ENCODE results near the gene HOPX.
A peak's percentile ranks its signal among the peaks of the same experiment; 100 is the strongest.
"Not testable (repeated sequence)": the region's sequence is repeated elsewhere in the genome, so short reads cannot be mapped to it uniquely, and the experiment has no call there.

HOPX gene, protein sequence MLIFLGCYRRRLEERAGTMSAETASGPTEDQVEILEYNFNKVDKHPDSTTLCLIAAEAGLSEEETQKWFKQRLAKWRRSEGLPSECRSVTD

DNA sequence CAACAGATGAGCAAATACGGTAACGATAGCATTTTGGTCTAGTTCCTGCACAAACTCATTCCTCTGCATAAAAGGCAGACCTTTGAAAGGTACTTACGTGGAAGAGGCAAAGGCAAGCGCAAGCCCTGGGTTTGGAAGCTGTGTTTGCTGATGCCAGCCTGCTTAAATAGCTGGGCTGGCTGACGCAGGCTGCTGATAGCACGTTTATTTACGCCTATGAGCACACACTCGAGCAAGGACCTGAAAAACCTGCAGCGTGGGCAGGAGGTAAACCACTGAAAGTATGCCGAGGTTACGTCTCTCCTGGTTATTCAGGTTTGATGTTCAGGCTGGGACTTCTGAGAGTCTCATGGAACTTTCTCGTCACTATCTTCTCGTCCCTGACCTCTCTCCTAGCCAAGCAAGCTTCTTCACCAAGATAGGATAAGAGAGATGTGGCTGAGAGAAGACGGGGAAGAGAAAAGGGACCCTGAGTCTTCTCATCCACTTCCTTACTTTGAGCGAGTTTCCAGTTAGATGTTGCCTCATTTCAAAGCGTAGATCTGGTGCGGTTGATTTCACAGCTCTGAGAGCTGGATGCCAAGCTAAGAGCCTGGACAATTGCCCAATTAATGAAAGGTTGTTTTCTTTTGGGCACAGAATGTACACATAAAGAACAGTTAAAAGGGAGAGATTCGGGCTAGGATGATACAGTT is at the start of gene HOPX:
HOPX (minus strand) TSS at position 139 of the 695 bp plus-strand sequence. CDS start 23,480 bp downstream, outside the sequence.
- DNase-seq, result peak; percentile 38 to 58

DNA sequence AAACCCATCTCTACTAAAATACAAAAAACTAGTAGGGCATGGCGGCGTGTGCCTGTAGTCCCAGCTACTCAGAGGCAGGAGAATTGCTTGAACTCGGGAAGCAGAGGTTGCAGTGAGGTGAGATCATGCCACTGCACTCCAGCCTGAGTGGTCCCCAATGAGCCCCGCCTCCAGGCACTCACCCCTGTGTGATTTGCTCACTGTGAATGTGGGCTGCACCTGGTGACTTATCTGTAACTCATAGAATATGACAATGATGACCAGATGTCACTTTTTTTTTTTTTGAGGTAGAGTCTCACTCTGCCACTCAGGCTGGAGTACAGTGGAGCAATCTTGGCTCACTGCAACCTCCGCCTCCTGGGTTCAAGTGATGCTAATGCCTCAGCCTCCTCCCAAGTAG is 49.0 kb upstream of the HOPX start:
- DNase-seq, result no peak

DNA sequence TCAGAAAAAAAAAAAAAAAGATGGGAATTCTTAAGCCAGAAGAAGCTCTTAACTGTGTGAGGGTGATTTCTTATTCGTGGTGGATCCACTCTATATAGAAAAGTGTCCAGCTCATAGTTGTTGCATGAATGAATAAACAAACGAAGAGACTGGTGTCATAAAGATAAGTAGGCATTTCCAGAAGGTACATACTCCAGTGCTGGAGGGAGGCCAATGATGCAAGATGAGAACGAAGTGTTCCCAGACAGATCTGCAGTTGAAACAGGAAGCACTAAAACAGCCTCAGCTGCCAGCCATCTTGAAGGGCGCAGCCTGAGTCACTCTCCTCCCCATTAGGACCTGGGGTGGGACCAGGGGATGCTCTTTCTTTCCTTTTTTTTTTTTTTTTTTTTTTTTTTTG is 47.4 kb upstream of the HOPX start:
- no peak for DNase-seq

DNA sequence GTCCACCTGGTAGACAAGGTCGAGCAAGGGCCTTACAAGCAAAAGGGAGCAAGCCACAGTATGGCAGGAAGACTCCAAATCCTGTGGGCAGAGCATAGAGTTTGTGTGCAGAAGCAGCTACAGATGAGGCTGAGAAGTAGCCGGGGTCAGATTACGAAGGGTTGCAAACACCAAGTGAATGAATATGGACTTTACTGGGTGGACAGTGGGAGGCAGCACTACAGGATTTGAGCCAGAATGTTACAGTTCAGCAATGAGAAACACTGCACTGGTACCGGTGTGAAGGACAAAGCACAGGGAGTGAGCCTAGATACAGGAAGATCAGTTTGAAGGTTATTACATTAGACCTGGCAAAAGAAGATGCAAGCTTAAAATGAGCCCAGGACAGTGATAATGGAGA is 46.1 kb upstream of the HOPX start:
- DNase-seq, result no peak

DNA sequence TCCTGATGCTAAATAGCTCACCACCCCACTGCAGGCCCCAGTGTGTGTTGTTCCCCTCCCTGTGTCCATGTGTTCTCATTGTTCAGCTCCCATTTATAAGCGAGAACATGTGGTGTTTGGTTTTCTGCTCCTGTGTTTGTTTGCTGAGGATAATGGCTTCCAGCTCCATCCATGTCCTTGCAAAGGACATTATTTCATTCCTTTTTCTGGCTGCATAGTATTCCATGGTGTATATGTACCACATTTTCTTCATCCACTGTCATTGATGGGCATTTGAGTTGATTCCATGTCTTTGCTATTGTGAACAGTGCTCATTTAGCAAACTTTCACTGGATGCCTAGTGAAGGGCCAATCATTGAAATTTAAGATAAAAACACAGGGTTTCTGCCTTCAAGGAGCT is 45.5 kb upstream of the HOPX start:
- DNase-seq, result not testable (repeated sequence)

DNA sequence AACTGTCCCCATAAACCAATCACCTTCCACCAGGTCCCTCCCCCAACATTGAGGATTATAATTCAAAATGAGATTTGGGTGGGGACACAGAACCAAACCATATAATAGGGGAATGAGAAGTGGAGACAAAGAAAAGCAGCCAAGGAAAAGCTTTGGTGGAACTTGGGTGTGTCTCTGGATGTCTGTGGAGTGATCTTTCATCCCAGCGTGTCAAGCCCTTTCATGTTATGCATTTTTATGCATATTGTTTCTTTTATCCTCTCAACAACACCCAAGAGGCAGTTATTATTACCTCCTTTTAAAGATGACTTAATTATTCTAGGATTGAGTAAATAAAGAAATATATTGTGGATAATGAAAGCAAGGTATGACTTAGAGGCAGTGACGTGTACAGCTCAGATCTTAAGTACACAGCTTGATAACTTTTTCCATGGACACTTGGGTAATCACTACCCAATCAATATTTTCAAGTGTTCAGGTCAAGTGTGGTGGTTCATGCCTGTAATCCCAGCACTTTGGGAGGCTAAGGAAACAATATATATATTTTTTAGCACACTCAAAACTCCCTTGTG is 42.6 kb upstream of the HOPX start:
- DNase-seq, result no peak

DNA sequence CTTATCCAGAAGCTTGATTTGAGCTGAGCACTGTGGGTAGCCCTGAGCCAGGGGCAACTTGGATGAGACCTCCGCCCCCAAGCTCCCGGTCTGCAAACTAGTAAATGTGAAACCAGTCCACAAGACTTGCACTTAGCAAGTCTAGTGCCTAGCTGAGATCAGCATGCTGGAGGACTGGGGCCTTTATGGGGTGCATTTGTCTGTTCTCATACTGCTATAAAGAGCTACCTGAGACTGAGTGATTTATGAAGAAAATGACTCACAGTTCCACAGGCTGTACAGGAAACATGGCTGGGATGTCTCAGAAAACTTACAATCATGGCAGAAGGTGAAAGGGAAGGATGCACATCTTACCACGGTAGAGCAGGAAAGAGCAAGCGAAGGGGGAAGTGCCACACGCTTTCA is 42.1 kb upstream of the HOPX start:
- peak in 1 of 2 experiments; percentile 4 for DNase-seq

DNA sequence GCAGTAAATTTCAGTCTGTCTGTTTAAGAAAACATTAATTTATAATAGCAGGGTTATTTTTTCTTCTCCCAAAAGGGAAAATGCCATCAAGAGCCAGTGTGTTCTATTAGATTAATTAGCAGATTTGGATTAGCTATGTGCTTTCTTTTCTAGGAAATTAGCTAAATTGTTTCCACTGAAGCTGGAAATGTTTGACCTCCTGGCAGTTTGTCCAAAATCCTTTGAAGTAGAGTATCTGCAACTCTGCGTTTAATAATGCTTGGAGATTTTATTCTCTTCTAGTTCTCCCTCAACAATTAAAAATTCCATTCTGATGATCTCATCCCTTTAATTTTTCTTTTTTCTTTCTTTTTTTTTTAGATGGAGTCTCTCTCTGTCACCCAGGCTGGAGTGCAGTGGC is 27.1 kb upstream of the HOPX start:
- no peak for DNase-seq

DNA sequence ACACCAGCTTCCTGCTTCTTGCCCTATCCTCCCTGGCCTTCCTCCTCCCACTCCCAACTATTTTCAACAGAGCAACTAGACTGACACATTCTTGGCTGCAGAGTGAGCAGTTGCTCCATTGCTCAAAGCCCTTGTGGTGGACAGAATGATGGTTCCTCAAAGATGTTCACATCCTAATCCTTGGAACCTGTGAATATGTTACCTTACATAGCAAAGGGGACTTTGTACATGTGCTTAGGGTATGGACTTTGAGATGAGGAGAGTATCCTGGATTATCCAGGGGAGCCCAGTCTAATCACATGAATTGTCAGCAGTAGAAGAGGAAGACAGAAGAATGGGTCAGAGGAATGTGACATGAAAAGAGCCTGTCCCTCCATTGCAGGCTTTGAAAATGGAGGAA is 24.9 kb upstream of the HOPX start:
- DNase-seq, result no peak

DNA sequence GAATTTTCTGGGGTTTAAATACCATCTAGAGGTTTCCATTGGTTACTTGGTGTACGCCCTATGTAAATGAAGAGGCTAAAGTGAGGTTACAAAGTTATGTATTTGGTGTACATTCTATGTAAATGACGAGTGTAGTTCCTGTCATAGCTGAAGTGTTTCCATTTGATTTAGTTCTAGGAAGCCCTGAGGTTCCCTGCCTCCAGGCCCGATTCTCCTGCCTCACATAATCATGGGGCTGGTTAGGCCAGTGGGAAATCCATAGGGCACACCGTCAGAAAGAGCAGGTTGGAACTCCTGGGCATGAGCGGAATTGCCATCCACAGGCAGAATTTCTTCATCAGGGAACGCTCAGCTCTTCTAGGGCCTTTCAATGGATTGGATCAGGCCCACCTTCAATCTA is 24.2 kb upstream of the HOPX start:
- DNase-seq, result no peak

DNA sequence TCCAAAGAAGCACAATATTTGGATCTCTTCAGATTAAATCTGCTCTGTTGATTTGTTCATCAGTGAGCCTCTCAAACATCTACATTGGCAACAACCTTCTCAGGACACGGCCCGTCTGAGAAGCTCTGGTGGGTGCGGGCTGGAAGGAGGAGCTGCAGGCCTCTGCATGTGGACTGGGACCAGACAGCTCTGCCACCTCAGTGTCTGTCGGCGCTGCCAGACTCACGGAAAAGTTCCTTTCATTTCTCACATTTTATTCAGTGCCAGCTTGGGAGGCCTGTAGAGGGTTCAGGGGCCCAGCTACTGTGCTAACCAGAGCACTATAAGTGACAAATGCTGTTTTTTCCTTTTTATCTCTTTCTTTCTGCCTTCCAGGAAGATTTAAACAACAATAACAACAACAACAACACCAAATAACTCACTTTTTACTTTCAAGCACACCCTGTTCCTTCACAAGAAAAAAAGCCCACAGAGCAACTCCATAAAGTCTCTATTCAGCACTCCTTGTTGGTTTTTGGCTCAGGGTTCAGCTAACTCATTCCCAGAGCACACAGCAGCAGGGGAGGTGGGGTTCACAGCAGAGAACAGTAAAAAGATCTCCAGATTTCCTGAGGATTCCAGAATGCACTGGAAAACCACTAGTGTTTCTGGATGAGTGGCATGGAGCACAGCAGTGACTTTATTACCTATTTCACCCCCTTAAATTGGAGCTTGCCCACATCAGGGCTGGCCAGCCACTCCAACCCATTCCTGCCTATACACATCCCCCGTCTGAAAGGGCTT is 23.2 kb upstream of the HOPX start:
- no peak for DNase-seq

DNA sequence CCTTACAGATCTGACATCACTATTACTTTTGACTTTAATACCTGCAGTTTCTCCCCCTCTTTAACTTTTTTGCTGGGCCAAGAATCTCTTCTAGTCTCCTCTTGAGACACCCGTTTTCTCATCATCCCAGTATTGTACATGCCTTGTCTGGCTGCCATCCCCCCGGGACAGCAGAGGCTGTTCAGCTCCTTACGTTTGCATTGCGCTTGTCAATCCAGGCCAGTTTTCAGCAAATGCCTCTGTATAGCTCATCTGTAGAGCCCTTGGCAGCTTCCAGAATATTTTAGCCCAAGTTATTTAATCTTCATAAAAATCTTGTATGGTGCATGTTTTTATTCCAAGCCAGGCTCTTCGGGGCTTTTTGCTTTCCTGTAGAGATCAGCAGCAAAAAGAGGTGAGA is 22.3 kb upstream of the HOPX start:
- no peak for DNase-seq

DNA sequence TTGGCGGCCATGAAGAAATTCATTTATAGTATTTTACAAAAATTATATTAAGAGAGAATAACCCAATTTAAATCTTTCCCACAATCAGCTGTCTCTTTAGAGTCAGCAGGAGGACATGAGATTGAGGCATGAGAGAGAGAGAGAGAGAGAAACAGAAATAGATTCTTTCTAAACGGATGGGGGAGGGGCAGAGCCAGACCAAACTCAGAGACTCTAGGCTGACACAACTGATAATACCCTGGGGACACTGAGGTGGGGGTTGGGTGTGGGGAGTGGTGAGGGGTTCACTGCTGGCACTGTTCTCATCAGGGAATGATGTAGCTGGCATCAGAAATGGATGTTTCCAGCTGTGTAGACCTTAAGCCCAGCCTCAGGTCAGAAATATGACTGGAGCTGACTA is 20.5 kb upstream of the HOPX start:
- no peak for DNase-seq

DNA sequence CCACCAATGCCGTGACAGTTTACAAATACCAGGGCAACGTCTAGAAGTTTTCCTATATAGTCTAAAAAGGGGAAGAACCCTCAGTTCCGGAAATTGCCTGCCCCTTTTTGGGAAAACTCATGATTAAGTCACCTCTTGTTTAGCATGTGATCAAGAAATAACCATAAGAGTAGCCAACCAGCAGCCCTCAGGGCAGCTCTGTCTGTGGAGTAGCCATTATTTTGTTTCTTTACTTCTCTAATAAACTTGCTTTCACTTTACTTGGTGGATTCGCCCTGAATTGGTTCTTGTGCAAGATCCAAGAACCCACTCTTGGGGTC is 20.0 kb upstream of the HOPX start:
- no peak for DNase-seq

DNA sequence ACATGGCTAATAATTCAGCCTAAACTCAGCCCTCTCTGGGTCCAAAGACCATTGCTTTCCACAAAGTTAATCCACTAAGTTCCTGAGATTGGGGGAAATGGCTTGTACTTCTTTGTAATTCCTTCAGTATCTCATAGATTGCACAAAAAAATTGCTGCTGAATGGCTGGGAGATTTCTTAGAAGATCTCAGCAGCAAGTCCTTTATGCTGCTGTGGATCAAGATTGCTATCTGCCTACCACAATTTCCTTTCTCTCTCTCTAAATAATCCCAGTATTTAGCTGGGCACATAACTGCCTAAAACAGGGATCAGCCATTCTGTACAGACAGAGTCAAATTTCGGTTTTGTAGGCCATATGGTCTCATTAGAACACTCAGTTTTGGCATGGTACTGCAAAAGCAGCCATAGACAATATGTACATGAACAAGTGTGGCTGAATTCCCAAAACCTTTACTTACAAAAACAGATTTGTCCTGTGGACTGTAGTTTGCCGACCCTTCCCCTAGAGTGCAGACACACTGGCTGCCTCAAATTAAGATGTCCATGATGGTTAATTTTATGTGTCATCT is 18.5 kb upstream of the HOPX start:
- DNase-seq, result no peak

DNA sequence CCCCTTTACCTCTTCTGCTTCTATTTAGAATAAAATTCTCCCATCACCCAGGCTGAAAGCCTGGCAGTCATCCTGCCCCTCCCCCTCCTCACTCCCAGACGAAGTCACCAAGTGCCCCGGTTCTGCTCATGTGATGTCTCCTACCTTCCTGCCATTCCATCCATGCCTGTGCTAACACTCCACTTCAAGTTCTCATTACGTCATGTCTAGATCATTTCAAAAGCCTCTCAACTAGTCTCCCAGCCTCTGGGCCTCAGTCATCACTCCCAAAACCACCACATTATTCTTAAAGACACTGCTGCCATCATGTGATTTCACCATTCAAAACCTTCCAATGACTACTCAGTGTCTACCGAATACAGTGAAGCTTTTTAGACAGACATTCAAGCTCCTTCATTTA is 17.2 kb upstream of the HOPX start:
- no peak for DNase-seq

DNA sequence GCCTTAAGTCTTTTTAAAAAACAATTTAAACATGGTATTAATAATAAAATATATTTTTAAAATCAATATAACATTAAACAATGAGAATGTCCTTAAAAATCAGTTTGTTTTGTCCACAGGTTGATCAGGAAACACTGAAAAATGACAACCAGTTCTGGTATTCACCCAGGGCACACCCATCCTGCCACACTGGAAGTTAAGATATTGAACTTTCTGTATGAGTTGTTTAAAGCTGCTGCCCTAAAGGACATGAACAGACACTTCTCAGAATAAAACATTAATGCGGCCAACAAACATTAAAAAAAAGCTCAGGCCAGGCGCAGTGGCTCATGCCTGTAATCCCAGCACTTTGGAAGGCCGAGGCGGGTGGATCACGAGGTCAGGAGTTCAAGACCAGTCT is 15.0 kb upstream of the HOPX start:
- DNase-seq, result no peak

DNA sequence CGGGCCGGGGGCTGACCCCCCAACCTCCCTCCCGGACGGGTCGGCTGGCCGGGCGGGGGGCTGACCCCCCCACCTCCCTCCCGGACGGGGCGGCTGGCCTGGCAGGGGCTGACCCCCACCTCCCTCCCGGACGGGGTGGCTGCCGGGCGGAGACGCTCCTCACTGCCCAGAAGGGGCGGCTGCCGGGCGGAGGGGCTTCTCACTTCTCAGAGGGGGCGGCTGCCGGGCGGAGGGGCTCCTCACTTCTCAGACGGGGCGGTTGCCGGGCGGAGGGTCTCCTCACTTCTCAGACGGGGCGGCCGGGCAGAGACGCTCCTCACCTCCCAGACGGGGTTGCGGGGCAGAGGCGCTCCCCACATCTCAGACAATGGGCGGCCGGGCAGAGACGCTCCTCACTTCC is 12.4 kb upstream of the HOPX start:
- DNase-seq, result not testable (repeated sequence)

DNA sequence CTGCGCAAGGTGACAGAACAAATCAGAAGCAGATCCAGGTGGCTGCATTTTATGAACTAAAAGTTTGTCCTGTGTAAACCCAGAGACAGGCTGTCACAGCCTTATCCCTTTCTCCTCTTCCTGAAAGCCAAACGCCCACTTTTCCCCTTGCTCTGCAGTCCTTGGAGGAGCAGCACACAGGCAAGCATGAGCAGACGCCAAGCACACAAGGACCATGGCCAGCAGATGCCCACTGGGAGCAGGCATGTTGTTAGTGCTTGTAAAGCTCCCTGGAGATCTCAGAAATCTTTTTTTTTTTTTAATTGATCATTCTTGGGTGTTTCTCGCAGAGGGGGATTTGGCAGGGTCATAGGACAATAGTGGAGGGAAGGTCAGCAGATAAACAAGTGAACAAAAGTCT is 11.5 kb upstream of the HOPX start:
- DNase-seq, result no peak

DNA sequence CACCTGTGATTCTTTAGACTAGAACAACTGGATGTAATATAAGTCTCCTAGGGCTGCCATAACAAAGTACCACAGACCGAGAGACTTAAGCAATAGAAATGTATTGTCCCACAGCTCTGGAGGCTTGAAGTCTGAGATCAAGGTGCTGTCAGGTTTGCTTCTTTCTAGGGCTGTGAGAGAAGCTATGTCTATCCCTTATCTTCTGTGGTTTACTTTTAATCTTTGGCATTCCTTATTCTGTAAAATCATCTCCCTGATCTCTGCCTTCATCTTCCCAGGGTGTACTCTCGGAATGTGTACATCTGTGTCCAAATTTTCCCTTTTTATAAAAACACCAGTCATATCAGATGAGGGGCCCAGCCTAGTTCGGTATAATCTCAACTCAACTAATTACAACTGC is 10.3 kb upstream of the HOPX start:
- no peak for DNase-seq

DNA sequence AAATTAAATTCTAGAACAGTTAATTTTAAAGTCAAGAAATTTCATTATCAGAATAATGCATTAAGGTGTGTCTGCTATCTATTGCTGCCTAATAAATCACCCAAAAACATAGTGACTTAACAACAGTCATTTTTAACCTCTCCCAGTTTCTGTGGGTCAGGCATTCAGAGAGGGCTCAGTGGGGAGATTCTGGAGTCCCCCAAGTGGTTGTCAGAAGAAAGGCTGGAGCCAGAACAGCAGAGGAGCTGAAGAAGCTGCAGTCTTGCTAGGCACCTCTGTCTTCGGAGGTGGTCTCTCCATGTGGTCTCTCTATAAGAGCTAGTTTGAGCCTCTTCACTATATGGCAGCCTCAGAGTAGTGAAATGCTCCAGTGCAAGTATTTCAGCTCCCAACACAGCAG is 9.3 kb upstream of the HOPX start:
- DNase-seq, result no peak

DNA sequence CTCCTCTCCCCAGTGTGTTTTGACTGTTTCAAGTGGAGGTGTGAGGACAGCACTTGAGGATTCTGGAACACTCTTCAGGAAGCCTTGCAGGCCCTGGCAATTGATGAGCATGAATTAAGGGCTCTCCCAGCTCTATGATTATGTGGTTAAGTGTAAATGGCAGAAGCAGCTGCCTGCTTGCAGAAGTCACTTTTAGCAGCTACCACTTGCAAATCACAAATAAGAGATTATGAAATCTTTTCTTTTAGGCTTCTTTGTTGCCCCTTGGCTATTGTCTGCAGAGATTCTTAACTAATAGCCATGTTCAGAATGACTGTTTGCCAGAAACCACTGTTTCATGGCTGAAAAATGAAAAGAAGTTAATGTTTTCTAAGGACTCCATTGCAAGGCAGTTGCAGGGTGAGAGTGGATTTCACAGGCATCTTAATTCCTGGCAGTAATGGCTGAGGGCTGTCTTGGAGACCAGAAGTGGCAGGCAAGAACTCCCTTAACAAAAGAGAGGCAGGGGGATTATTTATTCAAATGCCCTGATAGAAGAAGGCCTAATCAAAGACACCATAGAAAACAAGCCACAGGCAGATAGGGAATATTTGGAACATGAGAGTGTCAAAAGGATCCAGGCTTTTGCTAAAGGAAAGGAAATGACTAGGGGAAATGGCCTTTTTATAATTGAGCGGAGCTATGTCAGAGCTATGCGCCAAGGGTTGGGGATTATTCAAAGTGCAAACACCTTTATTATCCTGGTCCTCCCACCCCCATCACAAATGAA is 8.3 kb upstream of the HOPX start:
- DNase-seq, result no peak

DNA sequence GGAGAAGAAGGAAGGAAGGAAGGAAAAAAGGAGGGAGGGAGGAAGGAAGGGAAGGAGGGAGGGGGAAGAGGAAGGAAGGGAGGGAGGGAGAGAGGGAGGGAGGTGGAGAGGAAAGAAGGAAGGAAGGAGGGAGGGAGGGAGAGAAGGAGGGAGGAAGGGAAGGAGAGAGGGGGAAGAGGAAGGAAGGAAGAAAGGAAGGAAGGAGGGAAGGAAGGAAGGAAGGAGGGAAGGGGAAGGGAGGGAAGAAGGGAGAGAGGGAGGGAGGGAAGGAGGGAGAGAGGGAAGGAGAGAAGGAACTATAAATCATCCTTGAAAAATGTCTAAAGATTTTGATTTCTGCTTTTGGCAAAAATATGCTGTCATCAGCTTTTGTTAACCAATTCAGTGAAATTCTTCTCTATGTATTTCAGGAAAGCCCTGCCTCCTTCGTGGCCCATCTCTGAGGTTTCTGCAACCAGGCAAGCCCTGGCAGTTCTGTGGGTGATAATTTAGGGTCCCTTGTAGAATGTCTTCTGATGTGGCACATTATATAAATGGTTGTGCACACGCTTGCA is 7.1 kb upstream of the HOPX start:
- no peak for DNase-seq

Data from stimulated activated CD4-positive, alpha-beta T cell treated with anti-CD3 and anti-CD28 coated beads, Interleukin-4, amount 100 ng/mL, for 4 hours (primary cell).